Activated T-cell treated with anti-CD3 and anti-CD28 coated beads for 4 hours (primary cell): ENCODE data around the gene SCYGR3.
"Not testable (repeated sequence)": the region's sequence is repeated elsewhere in the genome, so short reads cannot be mapped to it uniquely, and the experiment has no call there.

Source experiments
- DNase-seq: peaks from one replicate; pipeline ENCODE4 v3.0.0-alpha.2; 2020

Gene SCYGR3

GRCh38 chr2:227612546-227613271 lies 1.9 kb downstream of the SCYGR3 start:
- no peak for DNase-seq

- no peak for DNase-seq
Observed at GRCh38 chr2:227610123-227610522, 4.5 kb downstream of the SCYGR3 start.

- no peak for DNase-seq
Observed at GRCh38 chr2:227608561-227609338, 5.9 kb downstream of the SCYGR3 start.

- DNase-seq = no peak
Observed at GRCh38 chr2:227607941-227608340, 6.7 kb downstream of the SCYGR3 start.

GRCh38 chr2:227606476-227606875 lies 8.2 kb downstream of the SCYGR3 start:
- no peak for DNase-seq

GRCh38 chr2:227602358-227602757 lies 12.3 kb downstream of the SCYGR3 start:
- DNase-seq = no peak

- not testable (repeated sequence) for DNase-seq
Observed at GRCh38 chr2:227598835-227599503, 15.7 kb downstream of the SCYGR3 start, which contains the start of gene SCYGR2. Gene SCYGR2, plus strand, starts transcription at chr2:227598893. Its CDS starts 0 bp downstream, at chr2:227598893.

GRCh38 chr2:227597998-227598397 lies 16.6 kb downstream of the SCYGR3 start:
- DNase-seq = no peak

- DNase-seq = no peak
Observed at GRCh38 chr2:227597036-227597435, 17.6 kb downstream of the SCYGR3 start.

- no peak for DNase-seq
Observed at GRCh38 chr2:227595797-227596196, 18.8 kb downstream of the SCYGR3 start.

- DNase-seq = no peak
Observed at GRCh38 chr2:227592694-227593387, 21.8 kb downstream of the SCYGR3 start.

GRCh38 chr2:227582369-227582768 lies 32.3 kb downstream of the SCYGR3 start:
- DNase-seq = no peak

- DNase-seq = no peak
Observed at GRCh38 chr2:227579791-227580190, 34.8 kb downstream of the SCYGR3 start.

- DNase-seq = no peak
Observed at GRCh38 chr2:227578642-227579041, 36.0 kb downstream of the SCYGR3 start.

- no peak for DNase-seq
Observed at GRCh38 chr2:227577555-227577954, 37.1 kb downstream of the SCYGR3 start.

GRCh38 chr2:227576812-227577211 lies 37.8 kb downstream of the SCYGR3 start:
- no peak for DNase-seq

GRCh38 chr2:227576110-227576509 lies 38.5 kb downstream of the SCYGR3 start:
- no peak for DNase-seq

GRCh38 chr2:227570615-227571014 lies 44.0 kb downstream of the SCYGR3 start:
- no peak for DNase-seq

GRCh38 chr2:227568852-227569169 lies 45.8 kb downstream of the SCYGR3 start:
- DNase-seq = no peak

- no peak for DNase-seq
Observed at GRCh38 chr2:227566012-227566411, 48.6 kb downstream of the SCYGR3 start.

GRCh38 chr2:227565080-227565479 lies 49.6 kb downstream of the SCYGR3 start:
- DNase-seq = no peak
